ENCODE measurements around the gene SMAD3.

The SMAD3 gene

GRCh38 chr15:67166280-67167009 is 101.0 kb downstream of the SMAD3 start:
- Histone ChIP-seq H3K27ac (no peak overlapping the region), H3K36me3 (no peaks in the 10 kb centered on the region), H3K27me3 (ENCODE audit: insufficient read depth, low read depth, severe bottlenecking) (no peaks in the 10 kb centered on the region), H3K4me3 (ENCODE audit: low read depth, low read length) (no peak overlapping the region), H3K9me3 (ENCODE audit: severe bottlenecking) (no peaks in the 10 kb centered on the region)
- DNase-seq, result no peak
- TF ChIP-seq CTCF (IDR thresholded peaks at IDR 0.05; ENCODE audit: low read depth, low read length), result no peak

GRCh38 chr15:67167091-67167490 is 101.7 kb downstream of the SMAD3 start:
- Histone ChIP-seq H3K9me3 (ENCODE audit: severe bottlenecking) (no peaks in the 10 kb centered on the region), H3K27me3 (ENCODE audit: insufficient read depth, low read depth, severe bottlenecking) (no peaks in the 10 kb centered on the region), H3K36me3 (no peaks in the 10 kb centered on the region), H3K27ac (no peak overlapping the region), H3K4me3 (ENCODE audit: low read depth, low read length) (no peak overlapping the region)
- DNase-seq, result no peak
- no peak for TF ChIP-seq CTCF (IDR thresholded peaks at IDR 0.05; ENCODE audit: low read depth, low read length)

- TF ChIP-seq CTCF (IDR thresholded peaks at IDR 0.05; ENCODE audit: low read depth, low read length), result no peak
- no peaks in the 10 kb centered on the region for H3K9me3 ChIP-seq (ENCODE audit: severe bottlenecking)
- DNase-seq, result no peak
- no peak overlapping the region for H3K4me3 ChIP-seq (ENCODE audit: low read depth, low read length)
- no peak overlapping the region for H3K27ac ChIP-seq
- no peaks in the 10 kb centered on the region for H3K27me3 ChIP-seq (ENCODE audit: insufficient read depth, low read depth, severe bottlenecking)
- no peaks in the 10 kb centered on the region for H3K36me3 ChIP-seq
Observed at GRCh38 chr15:67168694-67169093, 103.3 kb downstream of the SMAD3 start.

GRCh38 chr15:67170143-67170925 is 104.9 kb downstream of the SMAD3 start:
- Histone ChIP-seq H3K27me3 (ENCODE audit: insufficient read depth, low read depth, severe bottlenecking) (no peaks in the 10 kb centered on the region), H3K27ac (no peak overlapping the region), H3K36me3 (no peaks in the 10 kb centered on the region), H3K9me3 (ENCODE audit: severe bottlenecking) (no peaks in the 10 kb centered on the region), H3K4me3 (ENCODE audit: low read depth, low read length) (no peak overlapping the region)
- no peak for TF ChIP-seq CTCF (IDR thresholded peaks at IDR 0.05; ENCODE audit: low read depth, low read length)
- DNase-seq, result no peak

- Histone ChIP-seq H3K9me3 (ENCODE audit: severe bottlenecking) (no peaks in the 10 kb centered on the region), H3K36me3 (no peaks in the 10 kb centered on the region), H3K27me3 (ENCODE audit: insufficient read depth, low read depth, severe bottlenecking) (no peaks in the 10 kb centered on the region), H3K27ac (no peak overlapping the region), H3K4me3 (ENCODE audit: low read depth, low read length) (no peak overlapping the region)
- no peak for TF ChIP-seq CTCF (IDR thresholded peaks at IDR 0.05; ENCODE audit: low read depth, low read length)
- DNase-seq, result no peak
Observed at GRCh38 chr15:67171471-67171870, 106.1 kb downstream of the SMAD3 start.
